Suprapubic skin (tissue), 4 donors: ENCODE data around the gene TBC1D1. TPM values are rescaled to one million over a fixed set of nuclear protein-coding genes. Genes with fewer than 3 reads are reported as not detected.

Experiments
- DNase-seq, 2 donors: peaks; one replicate each; pipeline ENCODE4 v3.0.0-alpha.2; 2019; ENCODE audit warnings: low spot score in 2 of 2
- H3K27ac ChIP-seq: fragments of 200-600 bp; sonication (generic); one replicate; pipeline ENCODE4 v1.5.1; 2019
- H3K27me3 ChIP-seq: fragments of 200-600 bp; sonication (generic); one replicate; pipeline ENCODE4 v1.5.1; 2019
- H3K36me3 ChIP-seq: fragments of 200-600 bp; sonication (generic); one replicate; pipeline ENCODE4 v1.5.1; 2019
- H3K4me1 ChIP-seq: fragments of 200-600 bp; sonication (generic); one replicate; pipeline ENCODE4 v1.5.1; 2019
- H3K4me3 ChIP-seq: fragments of 200-600 bp; sonication (generic); one replicate; pipeline ENCODE4 v1.5.1; 2019; ENCODE audit warnings: mild to moderate bottlenecking
- H3K9me3 ChIP-seq: fragments of 200-600 bp; sonication (generic); one replicate; pipeline ENCODE4 v1.5.1; 2019
- EP300 ChIP-seq: sonication (generic); formaldehyde crosslinking; IDR thresholded peaks from one replicate; pipeline ENCODE4 v1.6.1; 2017; ENCODE audit warnings: antibody characterized with exemption
- POLR2A ChIP-seq, 2 donors: fragments of 450-650 bp; IDR thresholded peaks; one replicate each; pipeline ENCODE4 v1.6.1; 2017; ENCODE audit warnings: antibody characterized with exemption in 2 of 2, mild to moderate bottlenecking in 2 of 2, moderate library complexity in 2 of 2
- POLR2AphosphoS5 ChIP-seq, 3 donors: sonication (generic); formaldehyde crosslinking; IDR thresholded peaks; one replicate each; pipeline ENCODE4 v1.6.1; 2017; ENCODE audit warnings: antibody characterized with exemption in 3 of 3
- WGBS: methylation state at CpG from one replicate; pipeline ENCODE4 v1.1.5; 2018; 5-methylcytosine and 5-hydroxymethylcytosine counted together
- total RNA-seq, 4 donors: library from RNA; depleted of rRNA; stranded (reverse); fragments of >200 nt; gene quantifications; one replicate each; pipeline ENCODE4 v1.1.0, GENCODE V29; 2016
- TF ChIP-seq, protein P1 (sequence below), 2 donors: fragments of 200-600 bp in 1 of 2; fragments of 450-650 bp in 1 of 2; sonication (generic) in 1 of 2; IDR thresholded peaks; one replicate each; pipeline ENCODE4 v1.5.1; 2016 to 2019; ENCODE audit warnings: antibody characterized with exemption in 2 of 2, mild to moderate bottlenecking in 1 of 2, moderate library complexity in 1 of 2

The TBC1D1 gene
- total RNA-seq, 4 donors from 2014 or later = 16.3 to 32.0 (median 22.2) TPM

DNA sequence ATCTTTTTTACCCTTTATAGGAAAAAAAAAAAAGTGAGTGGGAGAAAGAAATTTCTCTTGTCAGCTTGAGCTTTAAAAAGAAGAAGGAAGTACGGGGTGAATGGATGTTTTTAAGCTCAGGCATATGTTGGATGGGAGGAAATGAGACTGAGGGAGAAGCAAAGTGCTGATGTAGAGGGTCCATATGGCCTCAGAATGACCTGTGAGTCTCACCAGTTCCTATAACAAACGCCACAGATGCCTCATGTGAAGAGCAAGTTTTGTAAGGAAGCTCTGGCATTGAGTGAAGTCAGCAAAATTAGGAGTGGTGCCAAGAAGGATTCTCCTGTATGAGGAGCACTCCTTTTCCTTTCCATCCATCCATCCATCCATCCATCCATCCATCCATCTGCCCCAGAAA is 283.9 kb downstream of the TBC1D1 start:
- 77% methylated on average over 2 of the region's 2 CpGs for WGBS
- no peak overlapping the region for H3K4me3 ChIP-seq
- H3K36me3 ChIP-seq = no peaks in the 10 kb centered on the region
- no peak for DNase-seq
- no peak overlapping the region for H3K27ac ChIP-seq
- no peaks in the 10 kb centered on the region for H3K27me3 ChIP-seq
- H3K4me1 ChIP-seq = peaks cover 38% of the 10 kb centered on the region
- TF ChIP-seq POLR2AphosphoS5 (IDR thresholded peaks at IDR 0.05) (no peak), POLR2A (IDR thresholded peaks at IDR 0.05) (no peak), EP300 (no peak)
- TF ChIP-seq, protein P1, sequence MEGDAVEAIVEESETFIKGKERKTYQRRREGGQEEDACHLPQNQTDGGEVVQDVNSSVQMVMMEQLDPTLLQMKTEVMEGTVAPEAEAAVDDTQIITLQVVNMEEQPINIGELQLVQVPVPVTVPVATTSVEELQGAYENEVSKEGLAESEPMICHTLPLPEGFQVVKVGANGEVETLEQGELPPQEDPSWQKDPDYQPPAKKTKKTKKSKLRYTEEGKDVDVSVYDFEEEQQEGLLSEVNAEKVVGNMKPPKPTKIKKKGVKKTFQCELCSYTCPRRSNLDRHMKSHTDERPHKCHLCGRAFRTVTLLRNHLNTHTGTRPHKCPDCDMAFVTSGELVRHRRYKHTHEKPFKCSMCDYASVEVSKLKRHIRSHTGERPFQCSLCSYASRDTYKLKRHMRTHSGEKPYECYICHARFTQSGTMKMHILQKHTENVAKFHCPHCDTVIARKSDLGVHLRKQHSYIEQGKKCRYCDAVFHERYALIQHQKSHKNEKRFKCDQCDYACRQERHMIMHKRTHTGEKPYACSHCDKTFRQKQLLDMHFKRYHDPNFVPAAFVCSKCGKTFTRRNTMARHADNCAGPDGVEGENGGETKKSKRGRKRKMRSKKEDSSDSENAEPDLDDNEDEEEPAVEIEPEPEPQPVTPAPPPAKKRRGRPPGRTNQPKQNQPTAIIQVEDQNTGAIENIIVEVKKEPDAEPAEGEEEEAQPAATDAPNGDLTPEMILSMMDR (IDR thresholded peaks at IDR 0.05) = no peak
- no peaks in the 10 kb centered on the region for H3K9me3 ChIP-seq

DNA sequence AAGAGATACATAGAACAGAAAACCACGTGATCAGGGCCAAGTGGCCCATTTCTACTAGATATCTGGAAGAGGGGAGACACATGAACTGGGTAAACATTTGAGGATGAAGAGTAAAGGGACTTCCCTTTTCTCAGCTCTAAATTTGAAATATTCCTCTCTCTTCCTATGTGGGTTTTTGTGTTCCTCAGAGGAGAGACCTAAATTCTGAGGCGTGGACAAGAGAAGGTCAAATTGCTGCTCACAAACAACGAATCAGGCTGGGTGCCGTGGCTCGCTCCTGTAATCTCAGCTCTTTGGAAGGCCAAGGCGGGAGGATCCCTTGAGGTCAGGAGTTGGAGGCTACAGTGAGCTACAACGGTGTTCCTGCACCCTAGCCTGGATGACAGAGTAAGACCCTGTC is 285.3 kb downstream of the TBC1D1 start:
- Histone ChIP-seq H3K27me3 (no peaks in the 10 kb centered on the region), H3K36me3 (no peaks in the 10 kb centered on the region), H3K4me1 (peaks cover 33% of the 10 kb centered on the region), H3K4me3 (no peak overlapping the region), H3K9me3 (no peaks in the 10 kb centered on the region), H3K27ac (peak overlapping the region; percentile 15)
- WGBS = 88% methylated on average over 7 of the region's 7 CpGs
- DNase-seq = no peak
- TF ChIP-seq POLR2AphosphoS5 (IDR thresholded peaks at IDR 0.05) = no peak
- TF ChIP-seq, protein P1 (IDR thresholded peaks at IDR 0.05) = no peak
- TF ChIP-seq POLR2A (IDR thresholded peaks at IDR 0.05) = no peak
- TF ChIP-seq EP300 = no peak

DNA sequence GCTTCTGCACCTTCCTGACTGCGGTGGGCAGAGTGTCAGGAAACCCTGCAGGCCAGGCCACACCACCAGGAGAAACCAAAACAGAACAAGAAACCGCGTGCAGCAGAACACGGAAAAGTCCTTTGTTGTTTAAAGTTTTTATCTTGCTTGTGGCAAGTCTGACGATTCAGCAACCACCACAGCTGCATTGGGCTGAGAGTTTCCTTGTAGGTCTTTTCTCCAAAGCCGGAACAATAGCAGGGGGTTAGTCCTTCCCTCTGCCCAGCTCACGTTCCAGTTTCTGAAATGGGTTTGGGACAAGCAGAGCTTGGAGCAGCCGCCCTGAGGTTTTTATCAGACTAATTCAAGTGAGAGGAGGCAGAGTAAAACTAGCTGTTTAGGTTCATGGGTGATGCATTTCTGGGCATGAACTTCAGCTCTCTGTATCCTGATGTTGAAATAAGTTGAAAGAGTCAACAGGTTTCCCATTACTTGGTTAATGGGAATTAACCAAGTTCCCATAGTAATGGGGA is 286.2 kb downstream of the TBC1D1 start:
- 38% methylated on average over 8 of the region's 8 CpGs for WGBS
- Histone ChIP-seq H3K36me3 (no peaks in the 10 kb centered on the region), H3K9me3 (no peaks in the 10 kb centered on the region), H3K4me3 (no peak overlapping the region), H3K4me1 (peaks cover 32% of the 10 kb centered on the region), H3K27me3 (no peaks in the 10 kb centered on the region), H3K27ac (peak overlapping the region; percentile 79)
- TF ChIP-seq POLR2A (IDR thresholded peaks at IDR 0.05) = no peak
- no peak for TF ChIP-seq EP300
- TF ChIP-seq, protein P1 (IDR thresholded peaks at IDR 0.05) = no peak
- TF ChIP-seq POLR2AphosphoS5 (IDR thresholded peaks at IDR 0.05) = no peak
- DNase-seq = no peak

DNA sequence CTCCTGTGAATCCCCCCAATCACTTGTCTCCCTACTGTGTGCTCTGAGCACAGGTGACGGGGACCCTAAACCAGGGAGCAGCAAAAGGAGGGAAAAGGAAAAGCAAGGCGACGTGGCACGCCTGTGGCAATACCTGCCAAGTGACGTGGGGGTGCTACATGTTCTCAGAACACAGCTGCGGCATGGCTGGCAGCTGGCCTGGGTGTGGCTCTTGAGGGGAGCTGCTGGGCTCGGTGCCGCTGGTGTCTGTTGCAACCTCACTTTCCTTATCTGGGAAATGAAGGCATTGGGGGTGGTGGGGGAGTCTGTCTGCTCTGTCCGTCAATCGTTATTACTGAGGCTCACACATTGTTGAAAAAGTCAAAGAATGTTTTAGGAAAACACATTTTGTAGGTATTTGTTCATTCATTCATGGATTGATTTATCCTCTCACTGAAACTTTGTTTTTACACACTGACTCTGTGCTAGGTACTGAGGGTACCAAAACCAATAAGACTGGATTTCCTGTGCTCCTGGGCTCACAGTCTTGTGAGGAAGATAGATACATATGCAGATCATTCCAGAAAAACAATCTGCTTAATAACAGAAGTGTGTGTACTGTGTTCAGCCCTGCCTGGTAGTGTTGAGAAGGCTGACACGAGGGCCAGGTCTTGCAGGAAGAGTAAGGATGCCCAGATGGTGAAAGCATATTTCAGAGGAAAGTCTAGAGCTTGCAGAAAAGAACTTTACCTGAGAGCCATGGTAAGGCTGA is 286.9 kb downstream of the TBC1D1 start:
- Histone ChIP-seq H3K27me3 (no peaks in the 10 kb centered on the region), H3K4me1 (peaks cover 32% of the 10 kb centered on the region), H3K4me3 (no peak overlapping the region), H3K9me3 (no peaks in the 10 kb centered on the region), H3K27ac (peak overlapping the region; percentile 79), H3K36me3 (no peaks in the 10 kb centered on the region)
- peak in 2 of 3 donors; percentile 57 to 72 for TF ChIP-seq POLR2AphosphoS5 (IDR thresholded peaks at IDR 0.05)
- TF ChIP-seq, protein P1 (IDR thresholded peaks at IDR 0.05) = no peak
- WGBS = 32% methylated on average over 11 of the region's 11 CpGs
- DNase-seq = peak; percentile 91

DNA sequence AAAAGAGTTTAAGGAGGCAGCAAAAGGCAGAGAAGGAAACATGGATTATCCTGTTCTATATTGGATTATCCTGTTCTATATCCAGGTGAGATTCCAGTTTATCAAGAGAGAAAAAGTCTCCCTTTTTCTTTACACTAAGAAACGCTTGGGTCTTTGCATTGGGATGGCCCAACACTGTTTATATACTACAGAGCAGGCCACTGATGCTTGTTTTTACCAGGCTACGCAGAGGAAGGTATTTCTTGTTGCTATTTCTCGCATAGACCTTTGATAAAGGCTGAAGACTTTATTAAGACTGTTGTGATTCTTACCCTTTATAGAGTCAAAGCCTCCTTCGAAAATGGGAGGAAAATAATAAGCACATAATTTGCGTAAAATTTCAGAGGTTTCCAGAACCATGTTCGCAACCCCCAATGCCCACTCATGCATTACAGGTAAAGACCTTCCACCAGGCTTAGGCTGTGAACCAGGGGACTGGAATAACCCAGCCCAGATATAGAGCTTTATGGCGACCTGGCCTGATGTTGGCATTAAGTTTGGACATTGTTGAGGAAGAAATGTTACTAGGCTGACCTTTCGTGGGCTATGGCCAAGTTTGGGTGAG is 287.6 kb downstream of the TBC1D1 start:
- no peak for TF ChIP-seq POLR2AphosphoS5 (IDR thresholded peaks at IDR 0.05)
- TF ChIP-seq POLR2A (IDR thresholded peaks at IDR 0.05) = no peak
- TF ChIP-seq EP300 = no peak
- TF ChIP-seq, protein P1 (IDR thresholded peaks at IDR 0.05) = no peak
- no peaks in the 10 kb centered on the region for H3K36me3 ChIP-seq
- no peaks in the 10 kb centered on the region for H3K9me3 ChIP-seq
- no peak overlapping the region for H3K4me3 ChIP-seq
- 69% methylated on average over 8 of the region's 8 CpGs for WGBS
- peak overlapping the region; percentile 79 for H3K27ac ChIP-seq
- no peak for DNase-seq
- H3K4me1 ChIP-seq = peaks cover 32% of the 10 kb centered on the region
- no peaks in the 10 kb centered on the region for H3K27me3 ChIP-seq
